Measurements from ENCODE around the gene STK38L.

- TF ChIP-seq POLR2AphosphoS5 (IDR thresholded peaks at IDR 0.05) = no peak
- no peak for TF ChIP-seq CTCF (IDR thresholded peaks at IDR 0.05 in 8 of 11, conservative IDR thresholded peaks at IDR 0.05 in 3 of 11)
Measured at GRCh38 chr12:27220988-27221345, 23.1 kb upstream of the STK38L start.

All from spleen (tissue), 7 donors.